HG02763 (cell line): Measurements from ENCODE around the gene LYSMD1.

Experiments
- ATAC-seq: cut with Tn5 transposase; IDR thresholded peaks from one replicate; pipeline ENCODE4 v1.9.1; 2021; ENCODE audit warnings: mild to moderate bottlenecking, moderate library complexity; ENCODE audit not compliant: unreplicated experiment

The LYSMD1 gene

DNA sequence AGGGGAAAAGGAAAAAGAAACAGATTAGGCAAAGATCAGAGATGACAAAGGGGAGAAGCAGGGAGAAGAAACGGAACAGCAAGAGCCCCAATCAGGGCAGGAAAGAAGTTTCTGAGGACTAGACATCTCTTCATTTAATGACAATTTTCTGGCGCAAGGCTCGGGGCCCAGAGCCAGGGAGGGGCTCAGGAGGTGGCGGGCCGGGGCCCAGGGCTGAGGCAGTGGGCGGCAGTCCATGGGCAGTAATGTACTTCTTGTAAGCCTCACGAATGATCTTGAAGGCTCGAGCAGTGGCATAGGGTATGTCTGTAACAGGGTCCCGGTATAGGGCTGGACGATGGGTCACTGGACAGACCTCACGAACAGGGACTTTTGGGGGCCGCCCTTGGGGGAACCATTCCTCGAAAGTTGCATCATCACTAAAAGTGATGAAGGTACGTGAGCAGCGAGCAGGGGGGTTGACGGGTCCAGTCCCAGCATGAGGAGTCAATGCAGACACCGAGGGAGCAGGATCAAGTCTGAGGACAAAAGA is 10.9 kb upstream of the LYSMD1 start:
- no peak for ATAC-seq

DNA sequence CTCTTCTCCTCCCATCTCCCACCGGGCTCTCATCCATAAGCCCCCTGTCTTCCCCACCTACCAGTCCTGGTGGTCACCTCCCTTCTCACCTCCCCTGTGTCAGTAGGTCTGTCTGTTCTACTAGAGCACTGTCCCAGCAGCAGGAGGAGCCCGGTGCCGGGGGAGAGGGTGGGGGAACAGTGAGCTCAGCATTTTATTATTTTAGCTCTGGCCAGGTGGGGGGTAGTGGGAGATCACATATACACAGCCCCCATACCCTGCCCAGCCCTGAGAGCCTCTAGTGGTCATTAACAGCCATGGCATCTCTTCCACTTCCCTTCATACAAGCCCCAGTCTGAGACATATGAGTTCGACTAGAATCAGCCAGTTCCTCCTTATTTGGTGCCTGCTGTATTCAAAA is 10.2 kb upstream of the LYSMD1 start, which contains the start of gene TMOD4:
TSS of gene TMOD4 (minus strand) at position 119 of the 400 bp plus-strand sequence. CDS start 1,106 bp downstream, outside the sequence.
- no peak for ATAC-seq

DNA sequence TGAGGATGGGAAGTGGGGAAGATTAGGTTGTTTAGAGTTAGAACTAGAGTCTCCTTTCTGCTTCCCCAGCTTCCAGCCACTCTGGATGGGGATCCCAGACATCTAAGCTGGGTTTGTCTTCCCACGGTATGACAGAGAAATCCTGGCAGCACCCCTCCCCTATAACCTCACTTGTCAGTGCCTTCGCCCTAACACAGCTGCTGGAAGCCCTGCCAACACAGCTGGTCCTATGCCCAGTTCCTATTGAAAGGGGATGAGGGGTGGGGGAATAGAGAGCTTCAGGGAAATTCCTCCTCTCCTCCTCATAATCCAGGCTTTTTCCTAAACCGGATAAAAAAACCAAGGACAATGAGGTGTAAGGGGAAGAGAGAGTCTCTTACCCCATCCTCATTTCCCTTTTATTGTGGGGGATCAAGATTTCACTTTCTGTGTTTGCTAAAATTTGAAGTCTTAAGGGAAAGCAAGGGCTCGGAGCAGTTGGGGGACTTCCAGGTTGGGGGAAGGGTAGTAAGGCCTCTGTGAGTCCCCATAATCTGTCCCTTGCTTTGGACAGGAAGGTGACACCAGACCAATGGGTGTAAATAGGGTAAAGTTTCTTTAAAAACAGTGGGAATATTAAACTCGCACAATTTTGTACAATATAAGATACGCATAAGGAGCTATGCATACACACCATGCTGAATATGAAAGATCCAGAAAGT is 9.5 kb upstream of the LYSMD1 start:
- no peak for ATAC-seq

DNA sequence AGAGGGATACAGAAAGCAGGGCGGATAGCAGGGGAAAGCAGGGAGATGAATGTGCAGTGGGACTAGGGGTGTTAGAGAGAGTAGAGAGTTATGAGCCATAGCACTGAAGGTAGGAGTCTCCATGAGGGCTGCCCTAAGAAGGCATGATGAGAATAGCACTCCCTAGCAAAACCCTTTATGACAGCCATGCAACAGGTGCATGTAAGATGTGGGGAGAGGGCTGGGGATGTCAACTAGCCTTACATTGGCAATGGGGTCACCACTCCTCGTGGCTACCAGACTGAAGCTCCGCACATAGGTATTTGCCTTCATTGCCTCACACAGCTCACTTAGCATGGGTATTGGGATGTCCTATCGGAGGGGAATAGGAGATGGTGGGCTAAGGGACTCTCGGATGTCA is 5.5 kb upstream of the LYSMD1 start:
- ATAC-seq: no peak

DNA sequence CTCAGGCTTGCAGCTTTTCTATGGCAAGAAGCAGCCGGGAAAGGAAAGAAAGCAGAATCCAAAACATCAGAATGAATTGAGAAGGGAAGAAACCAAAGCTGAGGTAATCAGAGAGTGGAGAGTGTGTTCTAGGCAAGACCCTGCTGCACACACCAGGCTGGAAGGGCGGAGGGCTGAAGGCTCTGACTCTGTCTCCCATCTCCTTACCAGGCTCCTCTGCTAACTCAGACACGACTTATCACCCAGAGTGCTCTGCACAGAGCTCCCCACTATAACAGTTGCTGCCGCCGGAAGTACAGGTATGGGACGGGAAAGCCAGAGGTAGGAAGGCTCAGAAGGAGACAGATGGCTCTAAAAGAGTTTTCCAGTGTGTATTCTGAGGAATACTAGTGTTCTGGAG is 1.4 kb upstream of the LYSMD1 start:
- no peak for ATAC-seq

DNA sequence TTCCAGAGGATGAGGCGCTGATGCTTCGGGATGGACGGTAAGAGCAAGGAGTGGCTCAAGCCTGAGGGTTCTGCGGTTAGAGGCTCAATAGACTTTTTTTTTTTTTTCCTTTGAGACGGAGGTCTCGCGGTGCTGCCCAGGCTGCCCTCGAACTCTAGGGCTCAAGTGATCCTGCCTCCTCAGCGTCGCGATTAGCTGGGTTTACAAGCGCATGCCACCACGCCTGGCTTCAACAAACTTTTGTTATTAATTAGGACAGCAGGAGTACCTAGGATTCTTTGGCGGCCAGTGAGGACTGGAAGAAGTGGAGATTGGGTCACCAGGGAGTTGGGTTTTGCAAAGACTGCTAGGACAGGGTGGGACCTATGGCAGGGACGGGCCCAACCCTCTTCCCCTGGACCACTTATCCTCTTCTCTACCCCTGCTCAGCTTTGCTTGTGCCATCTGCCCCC is 829 bp upstream of the LYSMD1 start:
- no peak for ATAC-seq

DNA sequence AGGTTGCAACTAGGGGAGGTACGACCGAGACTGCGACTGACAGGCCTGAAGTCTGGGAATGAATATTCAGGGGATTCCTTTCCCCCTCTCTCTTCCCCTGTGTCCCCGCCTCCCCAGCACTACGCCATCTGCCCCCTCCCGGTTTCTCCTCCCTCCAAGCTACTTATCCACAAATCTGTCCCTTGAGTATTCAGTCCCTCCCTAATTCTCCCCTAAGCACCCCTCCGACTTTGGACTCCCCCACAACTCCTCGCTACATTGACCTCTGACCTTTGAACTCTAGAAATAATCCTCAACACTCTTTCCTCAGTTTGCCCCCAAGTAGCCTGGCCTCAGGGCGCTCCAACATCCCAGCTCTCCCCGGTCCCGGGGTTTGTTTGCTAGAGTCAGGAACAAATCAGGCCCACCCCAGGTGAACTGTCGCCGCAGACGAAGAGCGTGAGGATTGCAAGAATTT is 393 bp downstream of the LYSMD1 start:
- no peak for ATAC-seq

DNA sequence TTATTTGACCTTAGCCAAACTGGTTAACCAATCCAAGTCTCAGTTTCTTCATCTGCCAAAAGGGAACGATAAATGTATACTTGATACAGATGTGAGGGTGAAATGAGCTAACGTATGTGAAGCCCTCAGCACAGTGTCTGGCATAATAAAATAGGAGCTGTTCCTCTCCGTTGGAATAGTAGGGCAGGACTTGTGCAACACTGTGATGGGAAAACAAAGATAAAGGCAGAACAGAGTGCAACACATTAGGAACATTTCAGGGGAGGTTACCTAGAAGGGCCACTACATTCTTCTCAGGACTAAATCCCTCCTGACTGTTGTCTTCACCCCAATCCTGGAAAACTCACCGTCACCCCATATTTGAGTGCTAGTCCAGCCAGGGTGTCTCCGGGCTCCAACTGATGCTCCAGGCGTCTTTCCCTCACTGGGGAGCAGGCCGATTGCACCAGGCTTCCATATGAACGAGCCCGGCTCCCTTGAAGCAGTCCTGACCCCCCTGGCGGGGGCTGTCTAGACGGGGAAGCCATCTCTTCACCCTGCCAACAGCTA is 896 bp downstream of the LYSMD1 start:
- ATAC-seq: no peak

DNA sequence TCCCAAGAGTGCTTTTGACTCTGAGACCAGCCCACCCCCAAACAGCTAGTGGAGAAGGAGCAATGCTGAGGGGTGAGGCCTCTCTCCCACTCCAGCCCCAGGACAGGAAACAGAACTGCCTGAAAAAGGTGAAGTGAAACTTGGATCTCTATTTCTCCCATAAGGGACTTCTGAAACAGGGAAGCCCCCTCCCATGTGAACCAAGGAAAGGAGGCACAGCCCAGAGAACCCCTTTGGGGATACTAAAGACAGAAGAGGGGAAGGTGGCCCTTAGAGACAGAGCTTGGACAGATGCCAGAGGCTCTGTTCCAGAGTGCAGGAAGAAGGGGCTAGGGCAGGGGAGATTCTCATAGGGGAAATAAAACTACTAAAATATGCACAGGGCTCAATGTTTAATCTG is 6.3 kb downstream of the LYSMD1 start:
- ATAC-seq: no peak

DNA sequence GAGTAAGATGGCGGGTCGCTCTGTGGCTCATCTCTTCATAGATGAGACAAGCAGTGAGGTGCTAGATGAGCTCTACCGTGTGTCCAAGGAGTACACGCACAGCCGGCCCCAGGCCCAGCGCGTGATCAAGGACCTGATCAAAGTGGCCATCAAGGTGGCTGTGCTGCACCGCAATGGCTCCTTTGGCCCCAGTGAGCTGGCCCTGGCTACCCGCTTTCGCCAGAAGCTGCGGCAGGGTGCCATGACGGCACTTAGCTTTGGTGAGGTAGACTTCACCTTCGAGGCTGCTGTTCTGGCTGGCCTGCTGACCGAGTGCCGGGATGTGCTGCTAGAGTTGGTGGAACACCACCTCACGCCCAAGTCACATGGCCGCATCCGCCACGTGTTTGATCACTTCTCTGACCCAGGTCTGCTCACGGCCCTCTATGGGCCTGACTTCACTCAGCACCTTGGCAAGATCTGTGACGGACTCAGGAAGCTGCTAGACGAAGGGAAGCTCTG is 6.9 kb downstream of the LYSMD1 start:
- ATAC-seq: no peak

DNA sequence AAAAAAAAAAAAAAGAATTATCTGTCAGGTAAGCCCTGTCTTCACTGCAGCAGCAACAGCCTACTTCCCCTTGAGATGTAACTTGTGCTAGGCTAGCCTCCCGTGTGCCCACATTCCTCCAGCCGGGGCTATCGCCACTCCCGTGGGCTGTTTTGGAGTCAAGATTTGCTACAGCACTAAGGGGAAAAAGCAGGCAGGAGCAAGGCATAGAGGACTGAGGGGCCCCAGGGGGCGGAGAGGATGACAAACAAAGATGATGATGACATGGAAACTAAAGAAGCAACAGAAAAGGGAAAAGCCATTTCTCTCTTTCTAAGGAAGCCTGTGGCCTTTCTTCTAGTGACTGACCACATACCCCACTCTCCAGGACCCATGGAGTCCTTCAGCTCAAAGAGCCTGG is 7.4 kb downstream of the LYSMD1 start:
- no peak for ATAC-seq

DNA sequence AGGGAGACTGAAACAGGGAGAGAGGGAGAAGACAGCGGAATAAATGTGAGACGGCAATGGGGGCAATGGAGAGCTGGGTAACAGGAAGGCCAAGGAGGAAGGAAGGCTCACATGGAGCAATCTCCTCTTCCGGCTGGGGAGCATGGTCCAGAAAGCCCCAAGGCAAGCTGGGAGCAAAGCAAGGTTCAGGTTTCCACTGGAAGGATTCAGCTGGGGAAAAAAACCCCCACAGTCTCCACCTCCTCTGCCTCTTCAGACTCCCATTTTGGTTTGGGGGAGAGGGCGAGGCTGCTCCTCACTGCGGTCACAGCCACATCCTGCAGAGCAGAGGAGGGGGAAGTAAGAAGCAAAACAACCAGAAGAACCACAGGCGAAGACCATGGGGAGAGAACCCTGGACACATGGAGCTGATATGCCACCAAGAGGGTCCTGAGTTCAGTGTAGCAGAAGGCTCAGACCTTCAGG is 8.6 kb downstream of the LYSMD1 start:
- no peak for ATAC-seq

DNA sequence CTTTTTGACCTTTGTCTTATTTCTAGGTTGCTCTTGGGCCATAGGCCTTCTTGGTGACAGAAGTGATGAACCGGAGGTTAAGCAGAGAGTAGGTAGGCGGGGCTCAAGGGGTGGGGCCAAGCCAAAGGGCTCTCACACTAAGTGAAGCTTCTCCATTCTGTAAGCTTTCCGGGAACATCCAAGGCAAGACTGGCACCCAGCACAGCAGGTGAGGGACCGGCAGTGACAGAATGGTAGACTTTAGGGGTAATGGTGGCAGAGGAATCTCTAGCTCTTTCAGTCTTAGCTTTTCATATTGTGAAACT is 9.2 kb downstream of the LYSMD1 start, which contains the start of gene TNFAIP8L2:
TSS of gene TNFAIP8L2 (plus strand) at position 135 of the 305 bp plus-strand sequence. CDS start 2,049 bp downstream, outside the sequence.
- ATAC-seq: peak; percentile 52

DNA sequence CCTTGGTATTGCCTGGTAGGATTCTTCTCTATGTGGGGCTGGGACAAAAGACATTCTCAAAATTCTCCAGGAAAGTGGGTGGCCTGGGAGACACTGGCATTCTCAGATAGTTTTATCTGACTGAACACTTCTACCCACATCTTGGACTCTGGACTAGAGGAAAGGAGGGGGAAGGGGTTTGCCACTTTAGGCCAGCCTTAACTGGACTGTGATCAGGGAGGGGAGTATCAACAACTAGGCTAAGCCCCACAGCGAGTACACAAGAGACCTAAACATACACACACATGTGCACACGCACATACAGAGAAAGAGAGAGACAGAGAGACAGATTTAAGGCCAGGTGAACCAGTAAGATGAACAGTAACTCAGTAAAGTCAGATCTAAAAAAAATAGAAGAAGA is 18.0 kb downstream of the LYSMD1 start:
- ATAC-seq: no peak

DNA sequence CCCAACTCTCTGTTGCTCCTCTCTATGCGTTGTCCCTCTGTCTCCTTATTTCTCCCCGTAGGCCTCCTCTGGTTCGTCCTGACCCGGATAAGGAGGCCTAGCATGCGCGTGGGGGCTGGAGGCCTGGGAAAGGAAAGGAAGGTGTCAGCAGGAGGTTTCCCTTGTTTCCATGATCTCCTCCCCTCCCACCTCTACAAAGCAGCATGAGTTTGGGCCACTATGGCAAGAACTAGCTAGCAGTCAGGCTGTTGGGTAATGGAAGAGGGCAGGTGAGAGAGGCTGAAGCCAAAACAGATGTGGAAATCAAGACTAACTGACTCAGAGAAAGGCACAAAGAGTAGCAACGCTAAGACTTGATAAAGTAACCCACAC is 18.6 kb downstream of the LYSMD1 start:
- no peak for ATAC-seq

DNA sequence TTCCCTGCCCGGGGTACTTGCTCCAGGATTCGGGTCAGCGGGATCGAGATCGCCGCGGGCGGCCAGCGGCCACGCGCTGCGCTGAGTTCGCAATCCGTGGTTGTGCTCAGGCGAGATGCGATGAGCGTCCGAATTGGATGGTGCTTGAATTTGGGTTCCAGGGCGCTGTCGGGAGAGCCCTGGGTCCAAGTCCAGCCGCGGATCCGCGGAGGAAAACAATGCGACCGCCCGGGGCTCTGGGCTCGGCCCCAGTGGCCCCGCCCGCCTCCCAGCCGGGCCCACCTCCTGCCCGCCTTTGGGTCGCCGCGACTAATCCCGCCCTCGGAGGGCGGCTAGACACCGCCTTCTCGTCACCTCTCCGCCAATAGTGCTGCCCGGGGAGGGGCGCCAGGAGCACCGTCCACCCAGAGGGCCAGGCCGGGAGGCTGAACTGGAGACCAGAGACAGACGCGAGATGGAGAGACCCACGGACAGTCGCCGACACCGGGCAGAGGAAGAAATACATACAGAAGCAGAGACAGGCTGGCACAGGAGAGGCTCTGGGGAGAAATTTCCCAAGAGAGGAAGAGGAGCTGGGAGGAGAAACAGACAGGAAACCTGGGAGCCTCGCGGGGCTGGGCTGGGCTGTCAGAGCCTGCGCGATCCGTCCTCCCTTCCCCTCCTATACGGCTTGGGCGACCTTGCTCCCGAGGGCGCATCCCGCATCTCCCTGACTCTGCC is 19.1 kb downstream of the LYSMD1 start, which contains the start of gene SEMA6C:
TSS of gene SEMA6C (minus strand) at position 220 of the 720 bp plus-strand sequence. CDS start 4,010 bp downstream, outside the sequence.
- ATAC-seq: peak; percentile 99

DNA sequence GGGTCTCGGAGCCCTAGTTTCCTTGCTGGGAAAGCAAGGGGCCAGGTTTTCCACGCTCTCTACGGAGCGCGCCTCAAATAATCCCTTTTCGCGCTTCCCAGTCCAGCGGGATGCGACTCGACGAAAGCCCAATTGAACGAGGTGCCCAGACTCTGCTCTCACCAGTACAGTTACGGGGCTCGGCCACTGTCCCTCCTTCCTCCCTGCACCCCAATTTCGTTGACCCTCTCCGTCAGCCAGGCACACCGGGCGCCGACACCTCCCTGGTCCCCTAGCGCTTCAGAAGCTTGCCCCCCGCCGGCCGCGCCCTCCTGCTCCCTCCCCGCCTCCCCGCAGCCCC is 19.7 kb downstream of the LYSMD1 start:
- ATAC-seq: no peak

DNA sequence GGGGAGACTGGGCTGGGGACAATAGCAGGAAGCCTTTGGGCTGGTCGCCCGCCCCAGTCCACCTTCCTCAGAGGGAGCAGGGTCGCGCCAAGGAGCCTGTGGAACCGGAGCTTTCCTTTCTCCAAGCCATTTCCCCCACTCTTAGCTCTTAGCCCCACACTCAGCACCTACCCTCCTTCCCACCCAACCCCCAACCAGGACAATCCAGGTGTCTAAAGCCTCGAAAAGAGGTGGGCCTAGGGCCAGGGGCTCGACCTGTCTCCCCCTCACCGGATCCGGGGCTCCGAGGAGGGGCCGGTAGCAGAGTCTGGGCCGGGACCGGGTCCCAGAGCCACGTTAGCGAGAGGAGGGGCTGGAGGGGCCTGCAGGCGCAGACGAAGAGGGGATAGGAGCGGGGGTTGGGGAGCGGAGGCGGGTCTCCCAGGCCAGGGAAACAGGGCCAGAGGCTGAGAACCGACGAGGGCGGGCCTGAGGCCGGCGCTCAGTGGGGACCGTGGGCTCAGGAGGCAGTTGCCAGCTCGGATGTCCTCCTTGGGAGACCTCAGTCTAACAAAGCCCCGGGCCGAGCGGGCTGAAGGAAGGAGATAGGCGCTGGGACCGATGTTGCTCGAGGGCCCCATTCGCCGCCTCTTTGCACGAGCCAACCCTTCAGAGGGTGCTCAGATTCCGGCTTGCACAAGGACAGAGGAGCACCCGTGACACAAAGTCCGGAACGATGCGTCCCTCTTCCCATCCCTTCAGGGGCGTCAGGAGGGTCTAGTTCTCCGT is 20.2 kb downstream of the LYSMD1 start:
- no peak for ATAC-seq

DNA sequence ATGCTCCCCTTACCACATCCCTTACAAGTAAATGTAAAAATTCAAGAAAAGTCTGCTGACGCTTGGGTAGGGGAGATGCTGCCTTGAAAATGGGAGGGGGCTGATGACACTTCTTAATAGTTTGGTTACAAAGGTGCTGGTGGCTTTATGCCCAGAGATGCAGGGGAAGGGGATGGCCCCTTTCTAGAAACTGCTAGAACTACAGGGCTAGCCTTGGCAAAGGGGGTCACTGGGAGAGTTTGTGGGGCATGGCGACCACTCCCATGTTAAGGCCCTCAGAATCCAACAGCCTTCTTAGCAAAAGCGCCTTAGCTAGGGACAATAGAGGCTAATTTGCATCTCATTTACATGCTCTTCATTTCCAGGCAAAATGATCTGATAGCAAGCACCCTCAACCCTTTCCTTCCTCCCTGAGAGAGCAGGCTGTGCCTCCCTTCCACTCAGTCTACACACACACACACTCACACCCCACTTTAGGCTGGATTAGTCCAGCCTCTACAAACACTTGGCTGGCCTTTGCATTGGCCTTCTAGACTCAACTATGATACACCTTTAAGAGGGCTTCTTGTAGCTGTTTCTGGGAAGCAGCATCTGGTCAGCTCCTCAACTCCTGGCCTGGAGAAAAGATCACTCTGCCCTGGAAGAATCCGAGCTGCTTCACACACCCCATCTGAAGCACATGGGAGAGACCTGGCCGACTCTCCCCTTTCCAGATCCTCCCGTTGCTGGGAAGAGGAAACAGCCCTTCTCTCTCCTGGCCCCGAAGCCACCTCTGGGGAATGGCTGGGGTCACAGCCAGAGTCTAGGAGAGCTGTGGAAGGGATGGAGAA is 21.0 kb downstream of the LYSMD1 start:
- no peak for ATAC-seq

DNA sequence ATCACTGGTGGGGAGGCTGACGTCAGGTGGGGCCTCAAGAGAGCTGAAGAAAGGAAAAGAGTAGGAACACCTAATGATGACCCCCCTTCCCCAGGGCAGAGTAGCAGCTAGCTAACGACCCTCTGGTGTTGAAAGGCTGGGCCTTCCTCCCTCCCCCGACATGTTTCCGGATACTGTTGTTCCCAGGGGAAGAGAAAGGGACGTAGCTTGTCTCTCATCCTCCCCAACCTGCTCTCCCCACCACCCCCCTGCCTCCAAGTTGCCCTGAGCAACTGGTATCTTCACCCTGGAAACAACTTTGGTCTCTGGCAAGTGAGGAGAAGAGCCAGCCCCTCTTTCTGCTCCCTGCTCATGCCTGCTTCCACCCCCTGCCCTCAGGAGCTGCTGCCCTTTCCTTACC is 21.7 kb downstream of the LYSMD1 start:
- ATAC-seq: no peak
